Natural killer cell treated with Interleukin-12 subunit alpha and Interleukin-12 subunit beta and Interleukin-15 and Interleukin-18, amount 100 ng/mL, for 72 hours (primary cell): ENCODE results near the gene BROX. TPM values are rescaled to one million over a fixed set of nuclear protein-coding genes. Genes with fewer than 3 reads are reported as not detected.
A peak's percentile ranks its signal among the peaks of the same experiment; 100 is the strongest.
"Not testable (repeated sequence)": the region's sequence is repeated elsewhere in the genome, so short reads cannot be mapped to it uniquely, and the experiment has no call there.

Experiments
- ATAC-seq, 2 donors: fragments of 150-1000 bp; cut with Tn5 transposase in 1 of 2; sonication (Bioruptor Pico), chemical (Tn5 transposase) in 1 of 2; 2 replicates each; pipeline ENCODE4 v1.10.0; 2021
- DNase-seq: peaks from one replicate; pipeline ENCODE4 v3.0.0; 2022; ENCODE audit warnings: low spot score
- H3K27ac Mint-ChIP-seq, 2 donors: 1 replicate in 1 of 2; 2 replicates in 1 of 2; pipeline ENCODE4 v1.8.0; 2022; ENCODE audit warnings: mixed read lengths in 2 of 2, mild to moderate bottlenecking in 1 of 2, moderate library complexity in 1 of 2
- H3K27me3 Mint-ChIP-seq, 2 donors: 1 replicate in 1 of 2; 2 replicates in 1 of 2; pipeline ENCODE4 v1.8.0; 2022; ENCODE audit warnings: mixed read lengths in 2 of 2
- H3K36me3 Mint-ChIP-seq: one replicate; pipeline ENCODE4 v1.8.0; 2022; ENCODE audit warnings: mixed read lengths
- H3K4me1 Mint-ChIP-seq, 2 donors: 1 replicate in 1 of 2; 2 replicates in 1 of 2; pipeline ENCODE4 v1.8.0; 2022; ENCODE audit warnings: low read depth in 2 of 2, mixed read lengths in 2 of 2, mild to moderate bottlenecking in 1 of 2
- H3K4me3 Mint-ChIP-seq: one replicate; pipeline ENCODE4 v1.8.0; 2022; ENCODE audit warnings: mixed read lengths
- H3K9me3 Mint-ChIP-seq: 2 replicates; pipeline ENCODE4 v1.8.0; 2022; ENCODE audit warnings: mixed read lengths
- total RNA-seq, 2 donors: library from RNA; stranded (reverse); gene quantifications; one replicate each; pipeline ENCODE4 v1.2.3, GENCODE V29; 2022

BROX gene
- 10 to 100 TPM; 36.3 to 38.9 TPM for total RNA-seq

GRCh38 chr1:222712253-222713090 lies at the start of gene BROX, which contains the start of gene AIDA:
TSS of gene BROX (plus strand) at chr1:222712564. CDS start at chr1:222715700, 3,136 bp downstream.
TSS of gene AIDA (minus strand) at chr1:222712491. CDS start at chr1:222712317, 174 bp downstream.
- H3K4me3 Mint-ChIP-seq, result peak within 1 kb of the TSS; percentile 99
- H3K27me3 Mint-ChIP-seq, result no peaks in the 10 kb centered on the region
- ATAC-seq (peak; percentile 94), DNase-seq (peak; percentile 94)
- peaks cover 18 to 34% of the 10 kb centered on the region in 2 donors for H3K4me1 Mint-ChIP-seq
- H3K9me3 Mint-ChIP-seq, result no peaks in the 10 kb centered on the region
- peaks cover 9% of the 10 kb centered on the region for H3K36me3 Mint-ChIP-seq
- peak within 1 kb of the TSS; percentile 95 to 100 for H3K27ac Mint-ChIP-seq

GRCh38 chr1:222663431-222663934 lies 48.9 kb upstream of the BROX start:
- Mint-ChIP-seq H3K9me3 (no peaks in the 10 kb centered on the region), H3K36me3 (peaks cover 49% of the 10 kb centered on the region), H3K27ac (no peak overlapping the region), H3K27me3 (no peaks in the 10 kb centered on the region), H3K4me3 (no peak overlapping the region), H3K4me1 (peaks cover 0 to 1% of the 10 kb centered on the region in 2 donors)
- ATAC-seq (no peak), DNase-seq (no peak)

- peaks cover 37% of the 10 kb centered on the region for H3K36me3 Mint-ChIP-seq
- no peaks in the 10 kb centered on the region for H3K9me3 Mint-ChIP-seq
- H3K27me3 Mint-ChIP-seq, result no peaks in the 10 kb centered on the region
- H3K4me3 Mint-ChIP-seq, result no peak overlapping the region
- no peak for DNase-seq
- H3K4me1 Mint-ChIP-seq, result no peaks in the 10 kb centered on the region
- no peak for ATAC-seq
- H3K27ac Mint-ChIP-seq, result peak overlapping the region; percentile 41 to 51
Measured at GRCh38 chr1:222665964-222666363, 46.4 kb upstream of the BROX start.

- not testable (repeated sequence) for H3K4me3 Mint-ChIP-seq, H3K4me1 Mint-ChIP-seq, H3K27me3 Mint-ChIP-seq, H3K27ac Mint-ChIP-seq, ATAC-seq, H3K9me3 Mint-ChIP-seq, DNase-seq
- H3K36me3 Mint-ChIP-seq, result peaks cover 28% of the 10 kb centered on the region
Measured at GRCh38 chr1:222668184-222668583, 44.2 kb upstream of the BROX start.

- H3K4me1 Mint-ChIP-seq, H3K27ac Mint-ChIP-seq: not testable (repeated sequence)
Measured at GRCh38 chr1:222669107-222669506, 43.3 kb upstream of the BROX start.

GRCh38 chr1:222670110-222670509 lies 42.3 kb upstream of the BROX start:
- Mint-ChIP-seq H3K9me3 (no peaks in the 10 kb centered on the region), H3K36me3 (peaks cover 19% of the 10 kb centered on the region), H3K27me3 (no peaks in the 10 kb centered on the region), H3K27ac (peak overlapping the region in 1 of 2 donors; percentile 25), H3K4me1 (no peaks in the 10 kb centered on the region), H3K4me3 (no peak overlapping the region)
- DNase-seq (no peak), ATAC-seq (no peak)

More at GRCh38 chr1:222669107-222669506, 43.3 kb upstream of the BROX start:
- not testable (repeated sequence) for DNase-seq, H3K9me3 Mint-ChIP-seq, H3K27me3 Mint-ChIP-seq, ATAC-seq, H3K4me3 Mint-ChIP-seq
- peaks cover 24% of the 10 kb centered on the region for H3K36me3 Mint-ChIP-seq

GRCh38 chr1:222680080-222680479 lies 32.3 kb upstream of the BROX start:
- Mint-ChIP-seq H3K9me3 (no peaks in the 10 kb centered on the region), H3K27me3 (no peaks in the 10 kb centered on the region), H3K27ac (no peak overlapping the region), H3K36me3 (no peaks in the 10 kb centered on the region), H3K4me1 (no peaks in the 10 kb centered on the region), H3K4me3 (no peak overlapping the region)
- DNase-seq (no peak), ATAC-seq (no peak)

GRCh38 chr1:222691016-222691415 lies 21.3 kb upstream of the BROX start:
- H3K27me3 Mint-ChIP-seq, result no peaks in the 10 kb centered on the region
- H3K4me1 Mint-ChIP-seq, result no peaks in the 10 kb centered on the region
- DNase-seq (no peak), ATAC-seq (no peak)
- H3K36me3 Mint-ChIP-seq, result no peaks in the 10 kb centered on the region
- no peak overlapping the region for H3K4me3 Mint-ChIP-seq
- no peak overlapping the region for H3K27ac Mint-ChIP-seq
- H3K9me3 Mint-ChIP-seq, result no peaks in the 10 kb centered on the region

GRCh38 chr1:222694927-222695326 lies 17.4 kb upstream of the BROX start:
- H3K27me3 Mint-ChIP-seq, result no peaks in the 10 kb centered on the region
- no peak for DNase-seq
- no peak overlapping the region for H3K4me3 Mint-ChIP-seq
- H3K4me1 Mint-ChIP-seq, result peaks cover 3 to 5% of the 10 kb centered on the region in 2 donors
- H3K9me3 Mint-ChIP-seq, result no peaks in the 10 kb centered on the region
- peak overlapping the region in 1 of 2 donors; percentile 43 for H3K27ac Mint-ChIP-seq
- no peaks in the 10 kb centered on the region for H3K36me3 Mint-ChIP-seq
- ATAC-seq, result no peak

GRCh38 chr1:222696741-222697140 lies 15.6 kb upstream of the BROX start:
- H3K4me1 Mint-ChIP-seq, result peaks cover 3 to 5% of the 10 kb centered on the region in 2 donors
- no peaks in the 10 kb centered on the region for H3K9me3 Mint-ChIP-seq
- H3K27me3 Mint-ChIP-seq, result no peaks in the 10 kb centered on the region
- H3K27ac Mint-ChIP-seq, result no peak overlapping the region
- DNase-seq (no peak), ATAC-seq (no peak)
- no peaks in the 10 kb centered on the region for H3K36me3 Mint-ChIP-seq
- H3K4me3 Mint-ChIP-seq, result no peak overlapping the region

- DNase-seq, result no peak
- no peaks in the 10 kb centered on the region for H3K27me3 Mint-ChIP-seq
- H3K9me3 Mint-ChIP-seq, result no peaks in the 10 kb centered on the region
- peaks cover 3 to 5% of the 10 kb centered on the region in 2 donors for H3K4me1 Mint-ChIP-seq
- H3K27ac Mint-ChIP-seq, result peak overlapping the region in 1 of 2 donors; percentile 32
- peaks cover under 1% of the 10 kb centered on the region for H3K36me3 Mint-ChIP-seq
- no peak for ATAC-seq
- H3K4me3 Mint-ChIP-seq, result no peak overlapping the region
Measured at GRCh38 chr1:222697203-222697602, 15.2 kb upstream of the BROX start.

GRCh38 chr1:222697826-222698225 lies 14.5 kb upstream of the BROX start:
- peak overlapping the region in 1 of 2 donors; percentile 32 for H3K27ac Mint-ChIP-seq
- ATAC-seq, result no peak
- no peak for DNase-seq

GRCh38 chr1:222702210-222702609 lies 10.2 kb upstream of the BROX start:
- Mint-ChIP-seq H3K36me3 (peaks cover 7% of the 10 kb centered on the region), H3K9me3 (no peaks in the 10 kb centered on the region), H3K27me3 (no peaks in the 10 kb centered on the region), H3K4me3 (no peak overlapping the region), H3K27ac (no peak overlapping the region), H3K4me1 (peaks cover 12 to 18% of the 10 kb centered on the region in 2 donors)
- ATAC-seq, result no peak
- DNase-seq, result no peak

More at GRCh38 chr1:222697826-222698225, 14.5 kb upstream of the BROX start:
- no peaks in the 10 kb centered on the region for H3K27me3 Mint-ChIP-seq
- peaks cover 3 to 5% of the 10 kb centered on the region in 2 donors for H3K4me1 Mint-ChIP-seq
- no peak overlapping the region for H3K4me3 Mint-ChIP-seq
- H3K36me3 Mint-ChIP-seq, result peaks cover 7% of the 10 kb centered on the region
- H3K9me3 Mint-ChIP-seq, result no peaks in the 10 kb centered on the region

- H3K27me3 Mint-ChIP-seq, result no peaks in the 10 kb centered on the region
- H3K4me1 Mint-ChIP-seq, result peaks cover 9 to 13% of the 10 kb centered on the region in 2 donors
- H3K9me3 Mint-ChIP-seq, result no peaks in the 10 kb centered on the region
- DNase-seq, result no peak
- H3K36me3 Mint-ChIP-seq, result peaks cover 7% of the 10 kb centered on the region
- H3K4me3 Mint-ChIP-seq, result no peak overlapping the region
- ATAC-seq, result no peak
- no peak overlapping the region for H3K27ac Mint-ChIP-seq
Measured at GRCh38 chr1:222704260-222704659, 8.1 kb upstream of the BROX start.
